ENCODE data around the gene IL10RB.
A peak's percentile ranks its signal among the peaks of the same experiment; 100 is the strongest.

The IL10RB gene

DNA sequence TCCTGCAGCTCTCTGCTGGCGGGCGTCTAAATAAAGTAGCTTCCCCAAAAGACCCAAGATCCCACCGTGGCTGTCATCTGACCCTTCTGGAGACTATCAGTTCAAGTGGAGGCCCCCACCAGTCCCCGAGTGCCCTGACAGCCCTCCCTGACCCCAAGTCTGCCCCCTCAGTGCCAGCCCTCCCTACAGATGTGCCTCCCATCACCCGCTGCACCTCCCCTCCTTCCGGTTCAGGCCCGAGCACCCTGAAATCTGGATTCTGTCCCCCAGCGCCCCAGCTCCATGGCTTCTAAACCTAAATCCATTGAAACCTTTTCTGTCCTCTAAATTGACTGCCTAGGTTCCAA, 595 bp downstream of the IL10RB start:
- peak in 1 of 2 donors; percentile 15 for DNase-seq (ENCODE audit: low read depth in 2 of 2)

DNA sequence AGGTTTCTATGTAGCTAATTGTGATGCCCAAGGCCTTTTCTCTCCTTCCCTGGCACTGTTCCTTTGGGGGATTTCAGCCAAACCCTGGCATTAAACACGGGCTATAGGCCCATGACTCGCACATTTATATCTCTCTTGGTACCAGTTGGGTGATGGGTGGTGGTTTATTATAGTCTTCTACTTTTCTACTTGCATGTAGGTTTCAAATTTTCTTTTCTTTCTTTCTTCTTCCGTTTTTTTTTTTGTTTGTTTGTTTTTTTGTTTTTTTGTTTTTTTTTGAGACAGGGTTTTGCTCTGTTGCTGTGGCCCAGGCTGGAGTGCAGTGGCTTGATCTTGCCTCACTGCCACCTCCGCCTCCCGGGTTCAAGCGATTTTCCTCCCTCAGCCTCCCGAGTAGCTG, 1.1 kb downstream of the IL10RB start:
- DNase-seq (ENCODE audit: low read depth in 2 of 2), result no peak

DNA sequence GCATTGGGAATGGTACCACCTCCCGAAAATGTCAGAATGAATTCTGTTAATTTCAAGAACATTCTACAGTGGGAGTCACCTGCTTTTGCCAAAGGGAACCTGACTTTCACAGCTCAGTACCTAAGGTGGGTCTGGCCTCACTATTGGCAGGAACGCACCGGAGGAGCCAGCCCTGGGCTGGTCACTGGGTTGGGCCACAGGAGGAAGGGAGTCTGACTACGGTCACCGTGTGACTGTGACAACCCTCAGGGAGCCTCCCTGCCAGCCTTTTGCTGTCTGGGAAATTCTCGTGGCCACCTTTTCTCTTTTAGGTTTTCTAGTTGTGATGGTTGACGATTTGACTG, 2.2 kb downstream of the IL10RB start:
- DNase-seq (ENCODE audit: low read depth in 2 of 2), result no peak

DNA sequence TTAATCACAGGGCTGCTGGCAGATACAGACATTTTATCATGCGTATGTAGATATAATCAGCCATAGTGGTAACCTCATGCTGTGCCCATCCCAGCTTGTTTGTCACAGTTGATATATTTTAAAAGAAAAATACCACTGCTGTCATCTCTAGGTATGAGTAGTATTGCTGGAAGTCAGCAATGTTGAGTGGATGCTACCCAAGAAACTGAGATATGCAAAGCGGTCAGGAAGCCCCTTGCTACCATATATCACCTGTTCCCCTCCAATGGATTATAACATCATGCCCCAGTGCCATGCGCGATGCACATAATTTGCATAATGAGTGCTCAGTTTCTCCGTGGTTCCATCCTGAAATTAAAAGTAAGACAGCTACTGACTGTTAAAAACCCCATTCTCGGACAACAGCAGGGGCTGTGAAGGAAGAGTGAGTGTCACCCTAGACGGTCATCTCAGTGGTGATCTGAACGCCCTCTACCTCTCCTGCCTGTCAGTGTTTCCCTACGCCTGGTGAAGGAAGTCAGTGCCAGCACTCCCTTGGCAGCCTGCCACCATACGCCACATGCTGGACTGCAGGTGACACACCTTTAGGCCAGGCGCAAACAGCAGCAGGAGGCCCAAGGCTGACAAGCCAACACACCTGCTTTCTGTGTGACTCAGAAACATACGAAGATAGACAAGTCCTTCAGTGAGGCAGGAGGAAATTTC, 2.7 kb downstream of the IL10RB start:
- DNase-seq (ENCODE audit: low read depth in 2 of 2), result peak; percentile 26 to 39

DNA sequence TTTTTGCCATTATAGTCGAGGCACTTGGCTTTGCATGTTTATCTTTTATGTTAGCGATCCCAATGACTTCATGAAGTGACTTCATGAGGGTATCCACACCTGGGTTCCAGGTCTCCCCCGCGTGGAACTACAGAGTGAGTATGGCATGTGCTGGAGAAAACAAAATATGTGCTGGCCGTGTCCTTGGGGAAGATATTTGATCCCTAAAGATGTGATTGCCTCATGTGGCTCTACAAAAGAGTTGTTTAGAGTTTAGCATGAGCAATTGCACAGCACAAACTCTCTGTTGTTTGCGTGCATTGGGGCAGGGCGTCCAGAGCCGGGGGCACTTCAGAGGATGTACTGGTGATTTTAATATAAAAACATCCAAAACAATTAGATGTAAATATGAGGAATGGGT, 4.8 kb downstream of the IL10RB start:
- no peak for DNase-seq (ENCODE audit: low read depth in 2 of 2)

DNA sequence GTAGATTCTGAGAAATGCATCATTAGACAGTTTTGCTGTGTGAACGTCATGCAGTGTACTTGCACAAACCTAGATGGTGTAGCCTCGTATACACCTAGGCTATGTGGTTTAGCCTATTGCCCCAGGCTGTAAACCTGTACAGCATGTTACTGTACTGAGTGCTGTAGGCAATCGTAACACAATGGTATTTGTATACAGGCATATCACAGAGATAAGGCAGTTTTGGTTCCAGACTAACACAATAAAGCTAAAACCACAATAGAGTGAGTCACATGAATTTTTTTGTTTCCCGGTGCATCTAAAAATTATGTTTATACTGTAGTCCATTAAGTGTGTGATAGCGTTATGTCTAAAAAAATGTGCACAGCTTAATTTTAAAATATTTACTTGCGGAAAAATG, 6.9 kb downstream of the IL10RB start:
- DNase-seq (ENCODE audit: low read depth in 2 of 2), result no peak

DNA sequence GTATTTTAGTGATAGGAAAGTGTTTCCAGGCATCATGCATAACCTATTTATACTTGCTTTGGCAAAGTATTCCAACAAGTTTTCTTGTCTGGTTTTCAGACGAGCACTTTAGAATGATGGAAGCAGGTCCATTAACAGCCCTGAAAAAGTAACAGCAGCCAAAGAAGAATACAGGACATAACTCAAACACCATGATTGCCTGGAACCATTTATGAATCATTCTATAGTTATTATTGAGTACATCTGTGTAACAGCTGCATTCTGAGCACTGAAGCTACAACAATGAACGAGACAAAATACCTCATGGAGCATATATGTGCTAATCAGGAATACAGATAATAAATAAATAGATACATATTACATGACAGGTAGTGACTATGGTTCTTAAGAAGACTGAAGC, 12.6 kb downstream of the IL10RB start:
- no peak for DNase-seq (ENCODE audit: low read depth in 2 of 2)

DNA sequence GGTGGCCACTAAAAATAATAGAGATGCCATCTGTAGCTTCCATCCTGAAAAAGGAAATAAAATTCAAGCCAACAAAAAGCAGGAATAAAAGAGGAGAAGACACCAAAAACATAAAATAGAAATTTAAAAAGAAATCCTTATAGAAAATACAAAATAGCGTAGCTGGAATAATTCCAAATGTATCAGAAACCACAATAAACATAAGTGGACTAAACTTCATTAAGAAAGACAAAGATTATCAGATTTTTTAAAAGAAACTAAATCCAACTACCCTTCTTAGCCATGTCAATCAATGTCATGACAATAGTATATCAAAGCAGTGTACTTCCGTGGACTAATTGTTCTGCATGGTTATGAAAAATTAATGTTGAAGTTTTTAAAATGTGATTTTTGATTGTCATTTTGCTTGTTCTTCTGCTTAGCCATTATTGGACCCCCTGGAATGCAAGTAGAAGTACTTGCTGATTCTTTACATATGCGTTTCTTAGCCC, 13.2 kb downstream of the IL10RB start:
- no peak for DNase-seq (ENCODE audit: low read depth in 2 of 2)

DNA sequence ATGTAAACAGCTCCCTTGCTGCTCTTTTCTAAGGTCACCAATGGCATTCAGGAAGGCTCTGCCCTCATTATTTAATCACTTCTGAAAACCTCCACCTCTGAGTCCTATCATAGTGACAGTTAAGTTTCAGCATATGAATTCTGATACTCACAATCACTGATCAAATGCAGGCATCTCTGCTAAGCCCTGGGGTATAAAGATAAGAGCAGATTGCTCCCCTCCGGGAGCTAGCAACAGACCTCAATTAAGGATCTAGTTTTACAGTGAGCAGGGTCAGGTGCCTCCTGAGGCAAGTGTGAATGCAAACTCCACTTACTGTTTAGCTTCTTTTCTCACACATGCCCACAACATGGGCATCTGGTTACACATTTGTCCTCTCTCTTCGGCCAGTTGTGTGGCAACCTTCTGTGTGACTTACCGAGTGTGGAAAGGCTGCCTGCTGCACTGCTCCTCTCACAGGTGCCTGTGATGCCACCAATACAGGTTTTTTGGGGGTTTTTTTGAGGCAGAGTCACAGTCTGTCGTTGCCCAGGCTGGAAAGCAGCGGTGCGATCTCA, 15.0 kb downstream of the IL10RB start:
- no peak for DNase-seq (ENCODE audit: low read depth in 2 of 2)

DNA sequence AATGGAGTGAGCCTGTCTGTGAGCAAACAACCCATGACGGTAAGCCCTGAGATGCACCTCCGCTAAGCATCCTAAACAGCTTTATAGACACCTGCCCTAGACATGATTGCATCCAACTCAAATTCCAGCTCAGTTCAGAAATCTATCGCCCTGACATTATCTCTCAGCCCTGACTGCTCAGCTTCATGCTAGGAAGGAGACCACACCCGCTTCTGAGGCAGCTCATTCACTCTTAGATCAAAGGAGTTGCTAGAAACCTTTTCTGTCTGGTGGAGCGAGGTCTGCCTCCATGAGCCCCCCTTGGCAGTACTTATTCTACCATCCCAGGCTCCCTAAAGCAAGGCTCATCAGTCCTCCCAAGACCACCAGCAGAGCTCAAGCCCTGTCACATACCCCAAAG, 17.0 kb downstream of the IL10RB start:
- no peak for DNase-seq (ENCODE audit: low read depth in 2 of 2)

DNA sequence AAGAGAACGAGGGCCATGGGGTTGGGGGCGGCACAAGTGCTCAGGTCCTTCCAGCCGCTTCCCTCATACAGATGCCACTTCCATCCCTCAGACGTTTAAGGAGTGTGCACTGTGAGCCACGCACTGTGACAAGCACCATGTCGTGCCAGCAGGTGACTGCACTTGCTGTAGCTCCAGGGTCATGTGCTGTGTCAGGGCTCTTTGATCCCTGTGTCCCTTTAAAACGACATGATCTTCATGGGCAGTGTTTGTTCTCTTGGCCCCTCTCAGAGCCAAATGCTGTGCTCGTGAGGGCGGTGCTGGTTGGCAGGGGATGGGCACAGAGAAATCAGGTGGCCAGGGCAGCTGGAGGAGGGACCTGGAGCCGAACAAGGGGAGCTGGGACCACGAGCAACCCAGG, 19.9 kb downstream of the IL10RB start:
- no peak for DNase-seq (ENCODE audit: low read depth in 2 of 2)

DNA sequence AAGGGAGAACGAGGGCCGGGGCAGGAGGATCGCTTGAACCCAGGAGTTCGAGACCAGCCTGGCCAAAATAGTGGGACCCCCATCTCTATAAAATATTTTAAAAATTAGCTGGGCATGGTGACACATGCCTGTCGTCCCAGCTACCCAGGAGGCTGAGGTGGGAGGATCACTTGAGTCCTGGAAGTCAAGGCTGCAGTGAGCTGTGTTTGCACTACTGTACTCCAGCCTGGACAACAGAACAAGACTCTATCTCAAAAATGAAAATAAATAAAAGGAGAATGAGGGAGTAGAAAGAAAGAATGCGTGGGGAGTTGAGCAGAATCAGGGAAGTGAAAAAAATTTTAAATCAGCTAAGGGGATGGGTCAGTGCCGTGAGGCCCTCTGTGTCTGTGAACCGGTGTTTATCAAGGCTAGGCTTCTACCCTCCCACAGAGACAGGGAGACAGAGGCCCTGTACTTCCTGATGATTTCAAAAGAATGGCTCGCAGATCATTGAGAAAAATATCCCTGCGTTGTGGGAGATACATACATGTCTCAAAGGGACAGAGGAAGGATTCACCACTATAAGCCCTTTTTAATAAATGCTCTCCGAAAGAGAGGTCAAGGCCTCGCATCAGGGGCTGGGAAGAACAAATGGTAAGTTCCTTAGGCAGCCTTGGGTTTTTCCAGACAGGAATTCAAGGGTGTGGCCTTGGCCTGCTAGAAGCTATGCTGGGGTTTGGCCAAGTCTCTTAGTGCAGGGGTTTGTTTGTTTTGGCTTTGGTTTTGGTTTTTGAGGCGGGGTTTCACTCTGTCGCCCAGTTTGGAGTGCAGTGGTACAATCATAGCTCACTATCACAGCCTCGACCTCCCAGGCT, 20.7 kb downstream of the IL10RB start:
- no peak for DNase-seq (ENCODE audit: low read depth in 2 of 2)

DNA sequence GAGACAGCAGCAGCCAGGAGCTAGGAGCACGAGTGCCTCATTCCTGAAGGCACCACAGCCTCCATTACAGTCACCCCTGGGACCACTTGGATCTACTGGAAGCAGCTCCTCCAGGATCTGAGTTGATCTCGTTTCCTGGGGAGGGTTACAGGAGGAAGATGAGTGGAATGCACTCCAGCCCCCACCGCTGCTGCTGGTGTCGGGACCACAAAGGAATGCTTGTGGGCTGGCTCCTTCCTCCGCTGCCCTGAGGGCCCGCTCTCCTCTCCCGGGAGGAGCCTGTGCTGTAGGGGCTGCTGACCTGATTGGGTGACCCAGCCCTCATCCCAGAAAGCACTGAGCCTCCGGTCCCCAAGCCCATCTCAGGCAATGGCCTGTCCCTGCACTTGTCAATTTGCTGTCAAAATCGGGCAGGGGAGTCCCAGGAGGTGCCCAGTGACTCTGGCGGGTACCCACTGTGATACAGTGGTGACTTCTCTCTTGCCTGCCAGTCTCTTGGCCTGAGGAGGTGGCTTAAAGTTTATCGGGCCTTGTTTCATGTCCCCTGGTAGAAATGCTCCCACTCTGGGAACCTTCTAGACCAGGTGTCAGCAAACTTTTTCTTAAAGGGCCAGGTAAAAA, 23.1 kb downstream of the IL10RB start:
- no peak for DNase-seq (ENCODE audit: low read depth in 2 of 2)

DNA sequence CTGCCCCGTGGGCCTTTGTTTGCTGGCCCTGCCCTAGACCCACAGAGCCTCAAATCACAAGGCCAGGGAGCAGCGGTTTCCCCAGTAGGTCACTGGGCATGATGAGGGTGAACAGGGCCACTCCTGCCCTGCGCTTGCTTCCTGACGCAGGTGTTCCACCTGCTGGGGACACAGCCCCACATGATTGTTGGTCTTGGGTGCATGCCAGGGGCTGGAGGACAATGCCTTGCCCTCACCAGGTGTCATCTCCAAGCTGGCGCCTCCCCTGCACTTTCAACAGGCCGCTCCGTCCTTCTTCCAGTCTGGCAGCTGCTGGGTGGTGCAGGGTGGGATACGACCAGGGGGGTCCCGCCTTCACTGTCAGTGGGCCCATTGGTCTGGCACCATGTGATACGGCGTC, 24.3 kb downstream of the IL10RB start:
- no peak for DNase-seq (ENCODE audit: low read depth in 2 of 2)

DNA sequence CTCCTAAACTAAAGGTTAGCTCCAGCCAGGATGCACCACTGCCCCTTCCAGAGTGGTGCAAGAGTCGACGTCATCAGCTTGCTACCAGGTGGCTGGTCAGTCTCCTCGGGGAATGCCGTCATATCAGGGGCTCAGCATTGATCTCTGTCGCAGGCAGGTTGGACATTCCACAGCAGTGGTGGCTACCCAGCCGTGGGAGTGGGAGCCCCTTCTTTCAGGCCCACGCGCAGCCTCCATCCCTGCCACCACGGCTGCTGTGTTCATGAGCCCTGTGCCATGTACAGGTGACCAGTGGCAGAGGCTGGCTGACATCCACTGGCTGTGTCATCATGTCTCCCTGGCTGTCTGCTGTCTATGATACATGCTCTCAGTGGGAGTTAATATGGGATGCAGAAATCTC, 25.5 kb downstream of the IL10RB start:
- no peak for DNase-seq (ENCODE audit: low read depth in 2 of 2)

DNA sequence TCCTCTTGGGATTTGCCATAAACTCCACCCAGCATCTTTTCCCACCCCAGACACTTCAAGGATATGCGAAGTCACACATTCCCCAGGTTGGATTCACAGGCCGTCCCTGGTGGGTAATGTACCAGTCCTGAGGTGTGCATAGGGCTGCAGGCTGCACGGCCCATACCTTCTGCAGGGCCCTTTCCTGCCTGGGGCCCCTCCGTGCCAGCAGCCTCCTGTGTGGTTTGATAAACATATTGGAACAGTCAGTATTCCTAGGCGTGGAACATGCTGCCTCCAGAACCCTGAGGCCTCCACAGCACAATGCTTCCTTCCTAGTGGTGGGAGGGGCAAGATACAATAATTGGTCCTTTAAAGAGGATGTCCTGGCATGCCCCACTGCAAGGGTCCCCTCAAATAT, 26.6 kb downstream of the IL10RB start:
- DNase-seq (ENCODE audit: low read depth in 2 of 2), result no peak

DNA sequence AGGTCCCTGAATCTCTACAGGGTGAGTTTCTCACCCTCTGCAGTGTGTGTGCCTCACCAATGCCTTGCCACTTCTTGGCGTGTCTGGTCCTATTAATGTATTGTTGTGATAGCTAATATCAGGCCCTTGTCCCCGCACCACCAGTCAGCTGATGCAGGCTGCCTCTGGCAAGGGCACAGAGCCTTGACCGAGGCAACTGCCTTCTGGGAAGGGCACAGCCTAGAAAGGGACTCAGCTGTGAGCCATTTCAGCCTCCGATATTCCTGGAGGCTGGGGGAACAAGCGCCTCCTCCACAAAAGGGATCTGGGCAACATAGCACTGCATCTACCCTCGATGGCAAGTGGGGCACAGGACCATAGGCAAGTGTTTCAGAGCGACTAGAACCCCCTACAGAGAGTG, 27.0 kb downstream of the IL10RB start:
- DNase-seq (ENCODE audit: low read depth in 2 of 2), result no peak

DNA sequence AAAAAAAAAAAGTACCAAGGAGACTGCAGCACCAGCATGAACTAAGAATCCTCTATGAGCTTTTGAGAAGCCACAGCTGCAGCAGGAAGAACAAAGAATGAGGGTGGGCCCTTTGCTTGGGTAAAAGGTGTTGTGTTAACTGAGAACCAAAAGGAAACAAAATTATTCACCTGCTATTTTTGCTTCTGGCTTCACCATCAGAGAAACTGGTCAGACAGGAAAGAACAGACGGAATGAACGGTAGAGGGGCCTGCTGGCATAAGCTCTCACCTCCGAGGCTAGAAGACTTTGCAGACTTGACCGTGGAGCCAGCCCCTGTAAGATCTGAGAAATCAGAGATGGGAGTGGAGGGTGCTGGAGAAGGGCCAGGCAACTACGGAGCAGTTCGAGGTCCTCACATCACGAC, 27.6 kb downstream of the IL10RB start:
- DNase-seq (ENCODE audit: low read depth in 2 of 2), result no peak

DNA sequence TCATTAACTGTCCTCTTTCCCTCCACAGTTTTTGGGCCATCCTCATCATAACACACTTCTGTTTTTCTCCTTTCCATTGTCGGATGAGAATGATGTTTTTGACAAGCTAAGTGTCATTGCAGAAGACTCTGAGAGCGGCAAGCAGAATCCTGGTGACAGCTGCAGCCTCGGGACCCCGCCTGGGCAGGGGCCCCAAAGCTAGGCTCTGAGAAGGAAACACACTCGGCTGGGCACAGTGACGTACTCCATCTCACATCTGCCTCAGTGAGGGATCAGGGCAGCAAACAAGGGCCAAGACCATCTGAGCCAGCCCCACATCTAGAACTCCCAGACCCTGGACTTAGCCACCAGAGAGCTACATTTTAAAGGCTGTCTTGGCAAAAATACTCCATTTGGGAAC, 30.0 kb downstream of the IL10RB start:
- DNase-seq (ENCODE audit: low read depth in 2 of 2), result no peak

DNA sequence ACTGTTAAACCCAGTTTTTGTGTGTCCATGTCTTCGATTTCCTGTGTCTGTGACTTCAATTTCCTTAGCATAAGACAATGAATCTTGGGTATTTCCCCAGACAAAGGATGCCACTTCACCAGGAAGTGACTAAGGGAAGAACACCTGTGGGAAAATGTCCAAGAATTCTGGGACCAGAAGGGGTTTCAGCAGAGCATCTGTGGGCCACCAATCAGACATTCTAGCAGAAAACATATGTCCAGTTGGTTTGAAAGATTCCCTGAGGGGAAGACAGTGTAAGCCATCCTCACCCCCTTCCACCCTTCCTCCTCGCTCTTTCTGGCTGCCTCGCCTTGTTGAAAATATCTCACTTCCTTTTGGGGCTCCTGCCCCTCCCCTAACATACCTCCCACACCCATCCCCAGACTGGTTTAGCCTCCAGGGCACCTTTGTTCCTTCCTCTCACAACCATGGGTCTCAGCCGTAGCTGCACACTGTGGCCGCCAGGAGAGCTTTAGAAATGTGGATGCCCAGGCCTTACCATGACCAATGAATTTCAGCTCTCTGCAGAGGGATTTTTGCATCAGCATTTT, 33.1 kb downstream of the IL10RB start:
- peak in 1 of 2 donors; percentile 16 for DNase-seq (ENCODE audit: low read depth in 2 of 2)

DNA sequence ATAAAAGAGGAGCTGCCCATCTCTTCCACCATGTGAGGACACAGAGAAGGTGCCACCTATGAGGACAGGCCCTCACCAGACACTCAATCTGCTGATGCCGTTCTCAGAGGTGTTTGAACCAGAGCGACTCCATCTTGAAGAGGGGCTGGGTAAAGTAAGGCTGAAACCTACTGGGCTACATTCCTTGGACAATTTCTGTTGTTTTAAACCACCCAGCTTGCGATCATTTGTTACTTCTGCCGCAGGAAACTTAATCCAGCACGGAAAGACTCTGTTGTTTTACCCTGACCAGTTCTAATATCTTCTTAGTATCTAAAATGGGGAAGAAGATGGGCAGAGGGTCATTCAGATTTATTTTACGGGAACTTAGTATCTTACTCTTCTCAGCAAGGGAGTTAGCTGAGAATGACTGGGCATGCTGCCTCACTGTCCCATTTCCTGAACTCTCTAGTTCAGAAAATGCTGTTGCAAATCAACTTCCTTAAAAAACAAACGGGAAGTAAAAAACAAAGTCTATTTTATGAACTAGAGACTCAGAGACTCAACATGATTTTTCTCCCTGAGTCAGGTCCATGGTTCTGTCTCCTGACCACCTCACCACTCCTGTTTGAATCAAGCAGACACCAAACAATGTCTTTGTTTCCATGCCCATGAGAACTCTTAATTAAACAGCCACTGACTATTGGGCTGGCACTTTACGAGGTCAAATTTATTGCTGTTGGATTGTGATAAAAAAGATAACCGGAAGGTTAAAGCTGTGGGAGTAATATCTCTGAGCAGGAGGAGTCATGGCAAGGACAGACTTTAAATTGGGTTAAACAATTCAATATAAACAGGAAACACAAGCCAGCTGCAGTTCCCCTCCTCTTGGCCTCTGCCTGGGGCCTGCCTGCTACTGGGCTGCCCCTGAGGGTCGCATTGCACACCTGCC, 34.8 kb downstream of the IL10RB start:
- no peak for DNase-seq (ENCODE audit: low read depth in 2 of 2)
